ENCODE data around the gene PCSK2.

Gene PCSK2

GRCh38 chr20:17497821-17498580 is 271.2 kb downstream of the PCSK2 start:
- Histone ChIP-seq H3K27me3 (replicated peaks; ENCODE audit: insufficient read depth, low read length) (no peaks in the 10 kb centered on the region), H3K4me3 (ENCODE audit: low read length) (no peak overlapping the region), H2AFZ (ENCODE audit: low read length) (no peak overlapping the region), H4K20me1 (ENCODE audit: insufficient read depth, low read length) (no peaks in the 10 kb centered on the region), H3K9ac (ENCODE audit: low read length) (no peak overlapping the region), H3F3A (ENCODE audit: insufficient read depth, low read length) (no peaks in the 10 kb centered on the region), H3K9me2 (replicated peaks; ENCODE audit: insufficient read depth, low read length) (no peaks in the 10 kb centered on the region), H3K79me2 (ENCODE audit: low read length) (no peaks in the 10 kb centered on the region), H3K27ac (ENCODE audit: low read length) (no peak overlapping the region), H3K4me1 (ENCODE audit: low read length) (no peaks in the 10 kb centered on the region), H3K9me3 (replicated peaks; ENCODE audit: insufficient read depth, low read length) (no peaks in the 10 kb centered on the region), H3K4me2 (ENCODE audit: low read depth, low read length) (no peak overlapping the region), H3K36me3 (replicated peaks; ENCODE audit: insufficient read depth, low read length) (no peaks in the 10 kb centered on the region)
- TF ChIP-seq EZH2 (optimal IDR thresholded peaks at IDR 0.05; ENCODE audit: low read depth, low read length) (no peak), EZH2phosphoT487 (IDR thresholded peaks at IDR 0.05; ENCODE audit: low read length) (no peak), CTCF (IDR thresholded peaks at IDR 0.05; ENCODE audit: low read length) (no peak)
- DNase-seq: no peak

- DNase-seq: no peak
- Histone ChIP-seq H3K36me3 (replicated peaks; ENCODE audit: insufficient read depth, low read length) (no peaks in the 10 kb centered on the region), H3K4me2 (ENCODE audit: low read depth, low read length) (no peak overlapping the region)
These were observed 271.8 kb downstream of the PCSK2 start for GRCh38 chr20:17498641-17499040.

GRCh38 chr20:17499041-17499440 is 272.2 kb downstream of the PCSK2 start:
- no peaks in the 10 kb centered on the region for H3K27me3 ChIP-seq (replicated peaks; ENCODE audit: insufficient read depth, low read length)
- no peaks in the 10 kb centered on the region for H3K9me3 ChIP-seq (replicated peaks; ENCODE audit: insufficient read depth, low read length)
- no peak for DNase-seq
- TF ChIP-seq CTCF (IDR thresholded peaks at IDR 0.05; ENCODE audit: low read length) (no peak), EZH2 (optimal IDR thresholded peaks at IDR 0.05; ENCODE audit: low read depth, low read length) (no peak), EZH2phosphoT487 (IDR thresholded peaks at IDR 0.05; ENCODE audit: low read length) (no peak)
- H3K9ac ChIP-seq (ENCODE audit: low read length): no peak overlapping the region
- no peak overlapping the region for H3K4me2 ChIP-seq (ENCODE audit: low read depth, low read length)
- H3K4me1 ChIP-seq (ENCODE audit: low read length): peaks cover 4% of the 10 kb centered on the region; the same call in 1 of the 2 replicates
- no peaks in the 10 kb centered on the region for H3K36me3 ChIP-seq (replicated peaks; ENCODE audit: insufficient read depth, low read length)
- no peaks in the 10 kb centered on the region for H3K9me2 ChIP-seq (replicated peaks; ENCODE audit: insufficient read depth, low read length)
- H4K20me1 ChIP-seq (ENCODE audit: insufficient read depth, low read length): no peaks in the 10 kb centered on the region
- no peak overlapping the region for H2AFZ ChIP-seq (ENCODE audit: low read length)
- H3F3A ChIP-seq (ENCODE audit: insufficient read depth, low read length): no peaks in the 10 kb centered on the region
- no peaks in the 10 kb centered on the region for H3K79me2 ChIP-seq (ENCODE audit: low read length)
- no peak overlapping the region for H3K4me3 ChIP-seq (ENCODE audit: low read length)
- no peak overlapping the region for H3K27ac ChIP-seq (ENCODE audit: low read length)

More at GRCh38 chr20:17498641-17499040, 271.8 kb downstream of the PCSK2 start:
- no peaks in the 10 kb centered on the region for H3K9me2 ChIP-seq (replicated peaks; ENCODE audit: insufficient read depth, low read length)
- H3K4me3 ChIP-seq (ENCODE audit: low read length): no peak overlapping the region
- H3K79me2 ChIP-seq (ENCODE audit: low read length): no peaks in the 10 kb centered on the region
- no peak overlapping the region for H2AFZ ChIP-seq (ENCODE audit: low read length)
- H3K4me1 ChIP-seq (ENCODE audit: low read length): 0 out of 2 replicates have a peak, but pooled peaks cover under 1% of the 10 kb centered on the region
- no peaks in the 10 kb centered on the region for H3K9me3 ChIP-seq (replicated peaks; ENCODE audit: insufficient read depth, low read length)
- H3K27me3 ChIP-seq (replicated peaks; ENCODE audit: insufficient read depth, low read length): no peaks in the 10 kb centered on the region
- no peaks in the 10 kb centered on the region for H4K20me1 ChIP-seq (ENCODE audit: insufficient read depth, low read length)
- H3K9ac ChIP-seq (ENCODE audit: low read length): no peak overlapping the region
- no peak overlapping the region for H3K27ac ChIP-seq (ENCODE audit: low read length)
- TF ChIP-seq EZH2phosphoT487 (IDR thresholded peaks at IDR 0.05; ENCODE audit: low read length) (no peak), EZH2 (optimal IDR thresholded peaks at IDR 0.05; ENCODE audit: low read depth, low read length) (no peak), CTCF (IDR thresholded peaks at IDR 0.05; ENCODE audit: low read length) (no peak)
- H3F3A ChIP-seq (ENCODE audit: insufficient read depth, low read length): no peaks in the 10 kb centered on the region
